ENCODE measurements around the gene TMEM132A.

The TMEM132A gene

DNA sequence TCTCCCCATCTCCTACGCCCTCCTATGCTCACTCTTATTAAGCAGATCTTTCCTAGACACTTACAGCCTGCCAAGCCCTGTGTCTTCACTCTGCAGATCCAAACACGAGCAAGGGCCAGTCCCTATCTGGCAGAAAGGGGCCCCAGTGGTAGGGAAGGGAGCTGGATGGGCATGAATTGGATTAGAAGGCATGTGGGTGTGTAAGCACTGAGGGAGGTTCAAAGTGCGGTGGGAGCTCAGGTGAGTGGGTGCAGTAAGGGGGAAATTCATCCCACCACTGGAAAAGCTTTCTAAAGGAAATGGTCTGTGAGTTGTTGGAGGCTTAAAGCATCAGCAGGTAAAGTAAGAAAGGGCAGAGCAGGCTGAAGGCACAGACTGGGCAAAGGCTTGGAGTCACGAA lies 5.5 kb downstream of the TMEM132A start:
- H3K36me3 ChIP-seq (ENCODE audit: insufficient read depth, low read length) = peaks cover 30% of the 10 kb centered on the region; the same call in 1 of the 2 replicates
- no peaks in the 10 kb centered on the region for H3K9me3 ChIP-seq (ENCODE audit: low read depth, low read length)
- H3K4me3 ChIP-seq = no peak overlapping the region
- DNase-seq (ENCODE audit: low read depth, low spot score) = no peak
- no peak overlapping the region for H3K27ac ChIP-seq
- TF ChIP-seq FOXP2 (optimal IDR thresholded peaks at IDR 0.05; ENCODE audit: control extremely low read depth, extremely low read length, insufficient read depth) (no peak), POLR2AphosphoS5 (IDR thresholded peaks at IDR 0.05; ENCODE audit: borderline replicate concordance, low read depth, low read length) (no peak), EZH2 (IDR thresholded peaks at IDR 0.05) (no peak)
- no peak overlapping the region for H3K9ac ChIP-seq (ENCODE audit: insufficient read length)

DNA sequence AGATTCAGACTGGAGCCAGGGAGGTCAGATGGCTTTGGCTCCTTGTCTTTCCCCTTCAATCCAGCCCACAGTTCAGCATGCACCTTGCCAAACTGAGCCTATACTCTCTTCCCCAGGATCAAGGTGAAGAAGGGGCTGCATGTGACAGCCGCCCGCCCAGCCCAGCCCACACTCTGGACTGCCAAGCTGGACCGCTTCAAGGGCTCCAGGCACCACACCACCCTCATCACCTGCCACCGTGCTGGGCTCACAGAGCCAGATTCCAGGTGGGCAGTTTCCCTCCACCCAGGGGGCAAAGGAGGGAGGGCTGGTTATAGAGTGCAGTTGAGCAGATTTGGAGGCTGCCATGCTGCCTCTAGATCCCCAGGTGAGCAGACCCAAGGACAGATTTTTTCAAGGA lies 6.1 kb downstream of the TMEM132A start:
- H3K36me3 ChIP-seq (ENCODE audit: insufficient read depth, low read length) = peaks cover 30% of the 10 kb centered on the region; the same call in 1 of the 2 replicates
- H3K4me3 ChIP-seq = no peak overlapping the region
- no peak for DNase-seq (ENCODE audit: low read depth, low spot score)
- no peak overlapping the region for H3K27ac ChIP-seq
- no peaks in the 10 kb centered on the region for H3K9me3 ChIP-seq (ENCODE audit: low read depth, low read length)
- no peak overlapping the region for H3K9ac ChIP-seq (ENCODE audit: insufficient read length)
- TF ChIP-seq FOXP2 (optimal IDR thresholded peaks at IDR 0.05; ENCODE audit: control extremely low read depth, extremely low read length, insufficient read depth) (no peak), EZH2 (IDR thresholded peaks at IDR 0.05) (no peak), POLR2AphosphoS5 (IDR thresholded peaks at IDR 0.05; ENCODE audit: borderline replicate concordance, low read depth, low read length) (no peak)

DNA sequence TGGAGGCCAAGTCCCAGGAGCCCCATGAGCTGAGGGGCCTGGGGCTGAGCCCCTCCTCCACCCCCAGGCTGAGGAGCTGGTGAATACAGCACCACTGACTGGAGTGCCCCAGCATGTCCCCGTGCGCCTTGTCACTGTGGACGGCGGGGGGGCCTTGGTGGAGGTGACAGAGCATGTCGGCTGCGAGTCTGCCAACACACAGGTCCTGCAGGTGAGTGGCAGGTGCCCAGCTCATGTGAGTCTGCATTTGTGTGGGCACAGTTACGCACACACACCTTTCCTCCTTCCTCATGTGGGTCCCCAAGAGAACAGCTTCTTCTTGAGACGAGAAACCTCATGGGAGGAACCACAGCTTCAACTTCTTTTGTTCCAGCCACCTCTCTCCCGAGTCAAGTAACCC lies 7.7 kb downstream of the TMEM132A start:
- Histone ChIP-seq H3K4me3 (no peak overlapping the region), H3K9me3 (ENCODE audit: low read depth, low read length) (no peaks in the 10 kb centered on the region), H3K36me3 (ENCODE audit: insufficient read depth, low read length) (peaks cover 30% of the 10 kb centered on the region; the same call in 1 of the 2 replicates), H3K9ac (ENCODE audit: insufficient read length) (no peak overlapping the region), H3K27ac (no peak overlapping the region)
- no peak for TF ChIP-seq POLR2AphosphoS5 (IDR thresholded peaks at IDR 0.05; ENCODE audit: borderline replicate concordance, low read depth, low read length)
- TF ChIP-seq FOXP2 (optimal IDR thresholded peaks at IDR 0.05; ENCODE audit: control extremely low read depth, extremely low read length, insufficient read depth) = no peak
- TF ChIP-seq EZH2 (IDR thresholded peaks at IDR 0.05) = no peak
- DNase-seq (ENCODE audit: low read depth, low spot score) = no peak

DNA sequence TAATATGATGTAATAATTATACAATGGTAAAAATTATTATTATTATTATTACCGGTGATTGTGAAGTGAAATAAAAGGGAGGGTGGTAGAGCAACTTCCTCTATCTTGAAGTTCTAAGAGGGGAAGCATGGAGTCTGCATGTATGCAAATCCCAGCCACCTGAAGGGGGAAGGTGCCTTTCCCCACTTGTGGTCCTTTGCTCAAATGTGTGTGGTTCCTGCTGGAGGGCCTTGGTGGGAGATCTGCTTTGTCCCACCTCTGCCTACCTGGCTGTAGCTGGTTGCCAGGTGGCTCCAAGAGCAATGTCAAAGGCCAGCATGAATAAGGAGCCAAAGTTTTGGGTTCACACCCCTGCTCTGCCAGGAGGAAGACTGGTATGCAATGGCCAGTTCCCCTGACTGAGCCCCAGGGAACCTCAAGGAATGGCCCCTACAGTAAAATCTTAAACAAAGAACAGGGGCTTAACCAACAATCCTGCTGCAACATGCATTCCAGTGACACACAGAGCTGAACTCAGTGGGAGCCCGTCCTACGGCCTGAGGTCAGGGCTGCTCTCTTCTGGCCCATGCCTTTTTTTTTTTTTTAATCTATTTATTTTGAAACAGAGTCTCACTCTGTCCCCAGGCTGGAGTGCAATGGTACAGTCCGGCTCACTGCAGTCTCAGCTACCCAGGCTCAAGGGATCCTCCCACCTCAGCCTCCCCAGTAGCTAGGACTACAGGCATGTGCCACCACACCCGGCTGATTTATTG lies 8.5 kb downstream of the TMEM132A start:
- no peak for DNase-seq (ENCODE audit: low read depth, low spot score)
- TF ChIP-seq EZH2 (IDR thresholded peaks at IDR 0.05) = no peak
- TF ChIP-seq POLR2AphosphoS5 (IDR thresholded peaks at IDR 0.05; ENCODE audit: borderline replicate concordance, low read depth, low read length) = no peak
- no peak for TF ChIP-seq FOXP2 (optimal IDR thresholded peaks at IDR 0.05; ENCODE audit: control extremely low read depth, extremely low read length, insufficient read depth)
- H3K9ac ChIP-seq (ENCODE audit: insufficient read length) = no peak overlapping the region
- peaks cover 27% of the 10 kb centered on the region; the same call in 1 of the 2 replicates for H3K36me3 ChIP-seq (ENCODE audit: insufficient read depth, low read length)
- H3K9me3 ChIP-seq (ENCODE audit: low read depth, low read length) = no peaks in the 10 kb centered on the region
- no peak overlapping the region for H3K27ac ChIP-seq
- H3K4me3 ChIP-seq = no peak overlapping the region

DNA sequence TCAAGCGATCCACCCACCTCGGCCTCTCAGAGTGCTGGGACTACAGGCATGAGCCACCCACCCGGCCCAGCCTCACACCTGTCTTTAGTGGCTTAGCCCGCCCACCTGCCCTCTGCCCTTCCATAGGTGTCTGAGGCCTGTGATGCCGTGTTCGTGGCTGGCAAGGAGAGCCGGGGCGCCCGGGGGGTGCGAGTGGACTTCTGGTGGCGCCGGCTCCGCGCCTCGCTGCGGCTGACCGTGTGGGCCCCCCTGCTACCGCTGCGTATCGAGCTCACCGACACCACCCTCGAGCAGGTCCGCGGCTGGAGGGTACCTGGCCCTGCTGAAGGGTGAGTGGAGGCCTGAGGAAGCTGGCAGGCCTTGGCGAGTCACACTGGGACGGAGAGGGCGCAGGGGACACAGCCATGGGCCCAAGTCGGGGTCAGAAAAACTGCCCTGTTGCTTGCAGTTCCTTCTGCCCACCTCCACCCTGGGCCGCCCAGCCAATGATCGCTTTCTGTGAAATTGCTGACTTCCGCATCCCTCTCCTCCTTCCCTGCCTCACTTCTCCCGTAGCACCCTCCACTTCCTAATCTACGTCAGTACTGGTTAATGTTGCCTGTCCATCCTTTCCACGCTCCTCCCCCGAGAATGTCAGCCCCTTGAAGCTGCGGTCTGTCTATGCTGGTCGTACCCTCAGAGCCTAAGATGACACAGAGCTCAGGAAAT lies 9.3 kb downstream of the TMEM132A start:
- H3K9me3 ChIP-seq (ENCODE audit: low read depth, low read length) = no peaks in the 10 kb centered on the region
- no peak overlapping the region for H3K27ac ChIP-seq
- TF ChIP-seq FOXP2 (optimal IDR thresholded peaks at IDR 0.05; ENCODE audit: control extremely low read depth, extremely low read length, insufficient read depth) (no peak), EZH2 (IDR thresholded peaks at IDR 0.05) (no peak), POLR2AphosphoS5 (IDR thresholded peaks at IDR 0.05; ENCODE audit: borderline replicate concordance, low read depth, low read length) (no peak)
- DNase-seq (ENCODE audit: low read depth, low spot score) = no peak
- no peak overlapping the region for H3K4me3 ChIP-seq
- H3K36me3 ChIP-seq (ENCODE audit: insufficient read depth, low read length) = peaks cover 24% of the 10 kb centered on the region; the same call in 1 of the 2 replicates
- no peak overlapping the region for H3K9ac ChIP-seq (ENCODE audit: insufficient read length)

DNA sequence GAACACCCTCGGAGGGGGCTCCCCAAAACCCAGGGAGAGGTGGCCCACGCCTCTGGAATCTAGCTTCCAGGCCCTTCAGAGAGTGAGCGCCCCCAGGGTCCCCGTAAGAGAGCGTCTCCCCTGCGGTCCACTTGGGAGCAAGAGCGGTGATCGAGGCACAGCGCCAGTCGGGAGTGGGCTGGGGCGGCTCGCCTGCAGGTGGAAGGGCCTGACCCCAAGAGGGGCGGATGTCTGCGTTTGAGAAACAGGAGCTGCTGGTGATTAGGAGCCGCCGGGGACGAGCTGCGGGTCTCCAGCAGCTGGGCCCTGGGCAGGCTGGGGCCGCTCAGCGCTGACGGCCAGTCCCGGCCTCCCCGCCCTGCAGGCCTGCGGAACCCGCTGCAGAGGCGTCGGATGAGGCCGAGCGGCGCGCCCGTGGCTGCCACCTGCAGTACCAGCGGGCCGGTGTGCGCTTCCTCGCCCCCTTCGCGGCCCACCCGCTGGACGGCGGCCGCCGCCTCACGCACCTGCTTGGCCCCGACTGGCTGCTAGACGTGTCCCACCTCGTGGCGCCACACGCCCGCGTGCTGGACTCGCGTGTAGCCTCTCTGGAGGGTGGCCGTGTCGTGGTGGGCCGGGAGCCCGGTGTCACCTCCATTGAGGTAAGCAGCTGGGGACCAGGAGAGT lies 10.0 kb downstream of the TMEM132A start:
- no peaks in the 10 kb centered on the region for H3K9me3 ChIP-seq (ENCODE audit: low read depth, low read length)
- DNase-seq (ENCODE audit: low read depth, low spot score) = no peak
- no peak overlapping the region for H3K9ac ChIP-seq (ENCODE audit: insufficient read length)
- no peak for TF ChIP-seq POLR2AphosphoS5 (IDR thresholded peaks at IDR 0.05; ENCODE audit: borderline replicate concordance, low read depth, low read length)
- H3K36me3 ChIP-seq (ENCODE audit: insufficient read depth, low read length) = peaks cover 24% of the 10 kb centered on the region; the same call in 1 of the 2 replicates
- H3K27ac ChIP-seq = no peak overlapping the region
- H3K4me3 ChIP-seq = no peak overlapping the region

DNA sequence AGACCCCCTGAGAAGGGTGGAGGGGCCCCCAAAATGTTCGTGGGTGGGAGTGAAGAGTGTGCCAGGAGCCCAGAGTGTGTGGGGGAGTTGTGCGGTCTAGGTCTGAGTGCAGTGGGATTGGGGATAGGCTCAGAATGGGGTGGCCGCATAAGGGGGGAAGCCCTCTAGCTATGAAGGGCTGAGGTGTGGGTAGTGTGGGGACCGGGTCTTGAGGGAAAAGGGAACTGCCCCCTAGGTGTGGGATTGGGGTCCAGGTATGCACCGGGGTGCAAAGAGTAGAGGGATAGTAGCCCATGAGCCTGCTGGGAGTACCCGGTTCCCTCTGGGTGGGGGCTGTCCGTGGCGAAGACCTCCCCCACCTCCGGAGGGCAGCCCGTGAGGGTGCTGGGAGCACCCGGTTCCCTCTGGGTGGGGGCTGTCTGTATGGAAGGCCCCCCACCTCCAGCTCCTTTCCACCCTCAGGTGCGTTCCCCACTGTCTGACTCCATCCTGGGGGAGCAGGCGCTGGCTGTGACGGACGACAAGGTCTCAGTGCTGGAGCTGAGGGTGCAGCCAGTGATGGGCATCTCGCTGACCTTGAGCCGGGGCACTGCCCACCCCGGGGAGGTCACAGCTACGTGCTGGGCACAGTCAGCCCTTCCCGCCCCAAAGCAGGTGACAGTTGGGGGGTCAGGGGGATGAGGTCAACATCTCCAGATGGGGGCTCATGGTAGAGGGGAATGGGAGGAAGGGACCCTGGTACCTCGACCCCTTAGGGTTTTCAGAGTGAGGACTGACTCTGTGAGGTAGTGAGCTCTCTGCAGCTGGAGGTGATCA lies 10.7 kb downstream of the TMEM132A start:
- Histone ChIP-seq H3K9ac (ENCODE audit: insufficient read length) (no peak overlapping the region), H3K27ac (no peak overlapping the region), H3K4me3 (no peak overlapping the region), H3K9me3 (ENCODE audit: low read depth, low read length) (no peaks in the 10 kb centered on the region), H3K36me3 (ENCODE audit: insufficient read depth, low read length) (peaks cover 18% of the 10 kb centered on the region; the same call in 1 of the 2 replicates)
- DNase-seq (ENCODE audit: low read depth, low spot score) = no peak
- TF ChIP-seq EZH2 (IDR thresholded peaks at IDR 0.05) = no peak
- TF ChIP-seq POLR2AphosphoS5 (IDR thresholded peaks at IDR 0.05; ENCODE audit: borderline replicate concordance, low read depth, low read length) = no peak
- TF ChIP-seq FOXP2 (optimal IDR thresholded peaks at IDR 0.05; ENCODE audit: control extremely low read depth, extremely low read length, insufficient read depth) = no peak

Measured in SK-N-MC (cell line).